Activated T-helper 1 cell treated with anti-CD3 and anti-CD28 coated beads, Interleukin-2, amount 50 U/mL, for 16 hours (primary cell): ENCODE data around the gene XIRP2.
"Not testable (repeated sequence)": the region's sequence is repeated elsewhere in the genome, so short reads cannot be mapped to it uniquely, and the experiment has no call there.

ENCODE experiments used
- DNase-seq, 2 donors: peaks; one replicate each; pipeline ENCODE4 v3.0.0-alpha.2; 2020; ENCODE audit warnings: low read depth in 1 of 2, low spot score in 1 of 2

The XIRP2 gene

GRCh38 chr2:166934817-166935216, 46.5 kb downstream of the XIRP2 start:
- DNase-seq, result no peak

GRCh38 chr2:166942377-166942776, 54.1 kb downstream of the XIRP2 start:
- DNase-seq, result no peak

DNA sequence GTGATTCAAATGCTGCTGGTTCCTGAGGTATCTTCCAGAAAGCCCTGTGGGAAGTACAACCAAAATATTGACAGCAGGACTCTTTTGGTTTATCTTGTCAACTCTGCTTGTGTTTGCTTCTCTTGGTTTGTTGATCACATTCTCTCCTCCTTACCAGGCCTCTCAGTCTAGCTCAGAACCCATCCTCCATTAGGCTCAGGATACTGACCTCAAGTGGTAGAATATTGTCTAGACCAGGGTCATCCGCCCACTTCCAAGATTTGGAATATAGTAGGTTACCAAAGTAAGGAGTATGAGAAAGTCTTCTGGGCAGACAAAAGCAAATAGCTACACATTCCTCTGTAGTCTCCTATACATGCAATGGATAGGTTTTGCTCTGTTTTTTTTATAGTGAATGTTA, 56.6 kb downstream of the XIRP2 start:
- no peak for DNase-seq

- DNase-seq, result no peak
These were observed 69.4 kb downstream of the XIRP2 start for GRCh38 chr2:166957686-166958085.

DNA sequence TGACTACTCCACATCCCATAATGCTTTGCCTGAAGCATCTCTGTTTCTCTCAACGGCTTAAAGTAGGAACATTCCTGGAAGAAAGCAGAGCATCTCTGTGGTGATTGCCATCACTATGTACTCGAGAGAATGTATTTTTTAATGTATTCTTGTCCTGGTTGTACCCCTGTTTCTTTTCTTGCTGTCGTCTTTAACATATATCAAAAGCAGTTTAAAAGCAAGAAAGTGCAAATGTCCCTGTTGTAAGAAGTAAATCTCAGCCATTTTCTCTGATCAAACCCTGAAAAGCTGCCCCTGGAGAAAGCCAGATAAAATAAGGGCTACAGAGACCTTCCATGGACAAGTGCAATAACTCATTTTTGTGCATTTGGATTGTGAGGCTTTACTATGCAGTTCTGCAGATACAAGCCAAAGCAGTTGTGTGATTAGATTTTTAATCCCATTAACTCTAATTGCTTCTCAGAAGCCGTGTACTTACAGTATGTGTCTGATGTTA, 70.8 kb downstream of the XIRP2 start:
- no peak for DNase-seq

DNA sequence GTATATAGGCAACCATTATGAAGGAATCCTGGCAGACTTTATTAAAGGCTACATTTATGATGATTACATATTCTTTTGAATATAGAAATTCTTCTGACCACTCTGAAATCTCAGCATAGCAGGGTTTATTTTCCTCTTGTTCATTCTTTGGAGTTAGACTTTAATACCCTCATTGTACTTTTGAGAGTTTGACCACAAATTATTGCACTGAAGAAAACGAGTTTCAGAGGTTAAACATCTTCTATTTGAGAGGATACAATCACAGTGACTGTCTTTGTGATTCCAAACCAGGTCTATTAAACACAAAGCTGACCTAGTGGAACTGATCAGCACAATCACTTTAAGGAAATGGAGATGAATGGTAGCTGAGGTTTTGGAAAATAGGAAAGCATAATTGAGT, 71.3 kb downstream of the XIRP2 start:
- DNase-seq, result no peak

GRCh38 chr2:166960702-166961270, 72.5 kb downstream of the XIRP2 start:
- no peak for DNase-seq

DNA sequence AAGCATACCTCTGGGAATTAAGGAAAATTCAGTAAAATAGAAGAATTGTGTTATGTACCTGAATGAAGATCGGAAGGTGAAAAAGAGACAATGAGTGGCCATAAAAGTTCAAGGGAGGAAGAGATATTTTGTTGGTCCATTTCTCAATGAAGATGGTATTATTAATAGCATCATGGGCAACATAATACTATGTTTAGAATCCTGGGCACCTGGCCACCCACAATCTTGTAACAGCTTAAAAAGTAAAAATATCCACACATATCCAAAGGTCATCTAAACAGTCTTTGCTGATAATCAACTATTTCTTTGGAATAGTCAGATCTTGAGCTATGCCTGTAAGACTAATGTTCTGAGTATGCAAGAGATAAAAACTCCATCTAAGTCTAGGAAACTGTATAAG, 73.7 kb downstream of the XIRP2 start:
- DNase-seq, result no peak

GRCh38 chr2:166969486-166969885, 81.2 kb downstream of the XIRP2 start:
- DNase-seq, result no peak

DNA sequence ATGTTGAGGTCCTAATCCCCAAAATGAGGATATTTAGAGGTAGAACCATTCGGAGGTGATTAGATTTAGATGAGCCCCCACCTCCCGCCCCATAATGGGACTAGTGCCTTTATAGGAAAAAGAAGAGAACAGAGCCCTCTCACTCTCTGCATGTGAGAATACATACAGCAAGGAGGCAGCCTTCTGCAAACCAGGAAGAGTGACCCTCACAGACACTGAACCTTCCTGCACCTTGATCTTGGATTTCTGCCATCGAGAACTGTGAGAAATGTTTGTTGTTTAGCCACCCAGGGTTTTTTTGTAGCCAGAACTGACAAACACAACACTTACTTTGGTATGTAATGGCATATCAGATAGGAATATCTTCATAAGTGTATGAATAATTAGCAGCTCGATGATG, 83.7 kb downstream of the XIRP2 start:
- DNase-seq, result no peak

GRCh38 chr2:166972418-166972817, 84.1 kb downstream of the XIRP2 start:
- no peak for DNase-seq

- no peak for DNase-seq
These were observed 95.9 kb downstream of the XIRP2 start for GRCh38 chr2:166984188-166984587.

GRCh38 chr2:166984797-166985196, 96.5 kb downstream of the XIRP2 start:
- no peak for DNase-seq

DNA sequence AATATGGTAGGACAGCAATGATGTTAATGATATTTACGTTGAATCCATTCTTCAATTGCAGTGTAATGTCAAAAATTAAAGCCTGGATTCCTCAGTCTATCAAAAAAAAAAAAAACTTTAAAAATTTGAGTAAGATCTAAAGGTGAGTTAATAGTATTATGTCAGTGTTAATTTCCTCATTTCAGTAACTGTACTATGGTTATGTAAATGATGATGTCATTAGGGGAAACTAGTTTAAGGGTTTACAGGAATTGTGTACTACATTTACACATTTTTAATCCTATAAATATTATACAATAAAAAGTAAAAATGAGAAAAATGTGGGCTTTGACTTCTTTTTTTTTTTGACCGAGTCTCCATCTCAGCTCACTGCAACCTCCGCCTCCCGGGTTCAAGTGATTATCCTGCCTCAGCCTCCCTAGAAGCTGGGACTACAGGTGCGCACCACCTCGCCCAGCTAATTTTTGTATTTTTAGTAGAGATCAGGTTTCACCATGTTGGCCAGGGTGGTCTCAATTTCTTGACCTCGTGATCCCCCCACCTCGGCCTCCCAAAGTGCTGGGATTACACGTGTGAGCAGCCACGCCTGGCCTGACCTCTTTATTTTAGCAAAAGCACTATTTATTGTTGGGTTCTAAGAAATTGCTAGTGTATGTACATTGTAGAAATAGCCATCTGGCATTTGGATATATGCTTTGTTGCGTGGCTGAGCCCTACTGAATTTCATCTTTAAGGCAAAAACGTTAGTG, 106.5 kb downstream of the XIRP2 start:
- DNase-seq, result no peak

DNA sequence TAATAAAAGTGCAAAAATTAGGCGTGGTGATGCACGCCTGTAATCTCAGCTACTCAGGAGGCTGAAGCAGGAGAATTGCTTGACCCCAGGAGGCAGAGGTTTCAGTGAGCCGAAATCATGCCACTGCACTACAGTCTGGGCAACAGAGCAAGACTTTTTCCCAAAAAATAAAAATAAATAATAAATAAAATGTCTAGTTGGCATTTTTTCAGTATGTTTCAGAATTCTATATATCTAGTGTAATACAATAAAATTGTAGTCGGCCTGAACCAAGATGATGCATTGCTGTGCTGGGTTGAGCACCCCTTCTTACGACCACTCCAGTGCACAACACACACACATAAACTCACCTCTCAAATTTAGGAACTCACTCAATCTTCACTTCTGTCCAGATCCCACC, 108.2 kb downstream of the XIRP2 start:
- DNase-seq, result no peak

DNA sequence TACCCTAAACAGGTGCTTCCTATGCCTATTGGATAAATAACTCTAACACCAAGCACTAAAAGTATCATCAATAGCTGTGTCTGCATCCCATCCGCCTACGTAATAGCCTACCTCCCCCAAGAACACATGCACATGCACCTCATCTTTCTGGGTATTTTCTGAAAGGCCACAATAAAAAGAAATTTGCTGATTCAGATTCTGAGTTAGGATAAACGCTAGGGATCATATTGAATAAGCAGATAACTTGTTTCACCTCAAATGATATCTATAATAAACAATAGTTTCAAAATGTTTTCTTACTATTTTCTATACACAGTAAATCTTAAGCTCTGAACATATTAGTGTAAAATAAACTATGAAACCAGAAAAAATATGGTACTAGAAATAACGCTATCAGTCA, 112.9 kb downstream of the XIRP2 start:
- no peak for DNase-seq

DNA sequence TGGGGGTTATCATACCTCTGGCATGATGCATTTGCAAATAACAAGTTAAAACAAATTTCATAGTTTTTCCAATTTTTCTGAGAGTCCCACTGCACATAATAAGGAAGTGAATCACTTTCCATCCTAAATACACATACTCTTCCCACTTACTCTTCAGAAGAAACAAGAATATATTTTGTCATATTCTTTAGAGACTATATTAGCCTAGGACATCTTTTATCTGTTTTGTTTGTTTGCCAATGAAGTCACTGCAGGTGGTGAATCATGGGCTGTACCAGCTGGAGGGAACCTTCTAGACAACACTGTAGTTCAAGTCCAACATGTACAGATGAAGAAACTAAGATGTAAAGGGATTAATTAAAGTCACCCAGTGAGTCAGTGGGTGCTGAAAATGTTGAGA, 116.8 kb downstream of the XIRP2 start:
- no peak for DNase-seq

GRCh38 chr2:167013227-167013626, 124.9 kb downstream of the XIRP2 start:
- DNase-seq, result no peak

DNA sequence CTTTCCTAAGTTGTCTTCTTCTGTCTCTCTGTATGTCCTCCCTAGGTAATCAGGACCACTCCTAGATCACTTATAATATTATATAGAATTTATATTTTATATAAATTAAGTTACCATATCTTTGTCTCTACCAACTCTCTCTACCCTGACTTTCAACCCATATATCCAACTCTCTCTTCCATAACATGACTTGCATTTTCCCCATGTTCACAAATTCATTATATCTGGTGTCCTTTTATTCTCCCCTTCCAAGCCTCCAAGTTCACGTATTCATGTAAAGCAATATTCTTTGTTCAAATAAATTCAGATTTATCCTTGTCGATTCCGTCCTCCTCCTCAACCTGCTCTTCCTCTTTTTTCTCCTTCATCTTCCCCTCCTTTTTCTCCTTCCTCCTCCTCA, 127.5 kb downstream of the XIRP2 start:
- no peak for DNase-seq

- no peak for DNase-seq
These were observed 128.7 kb downstream of the XIRP2 start for GRCh38 chr2:167017021-167017420.

DNA sequence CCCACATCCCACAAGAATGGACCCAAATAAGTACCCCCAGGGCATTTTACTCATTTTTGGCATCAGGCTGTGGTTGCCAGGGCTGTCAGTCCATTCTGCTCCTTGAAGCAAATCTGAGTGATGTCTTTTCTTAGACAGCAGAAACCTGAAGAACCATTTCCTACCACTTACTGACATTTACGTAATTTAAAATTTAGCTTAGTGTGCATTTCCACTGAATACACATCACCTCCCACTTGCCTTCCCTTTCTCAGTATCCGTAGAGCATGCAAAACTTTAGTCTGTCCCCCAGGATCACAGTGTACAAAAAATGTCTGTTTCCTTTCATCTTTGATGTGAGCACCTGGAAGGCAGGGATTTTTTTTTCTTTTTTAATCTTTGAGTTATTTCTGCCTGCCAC, 130.3 kb downstream of the XIRP2 start:
- no peak for DNase-seq

- no peak for DNase-seq
These were observed 140.2 kb downstream of the XIRP2 start for GRCh38 chr2:167028503-167028902.

DNA sequence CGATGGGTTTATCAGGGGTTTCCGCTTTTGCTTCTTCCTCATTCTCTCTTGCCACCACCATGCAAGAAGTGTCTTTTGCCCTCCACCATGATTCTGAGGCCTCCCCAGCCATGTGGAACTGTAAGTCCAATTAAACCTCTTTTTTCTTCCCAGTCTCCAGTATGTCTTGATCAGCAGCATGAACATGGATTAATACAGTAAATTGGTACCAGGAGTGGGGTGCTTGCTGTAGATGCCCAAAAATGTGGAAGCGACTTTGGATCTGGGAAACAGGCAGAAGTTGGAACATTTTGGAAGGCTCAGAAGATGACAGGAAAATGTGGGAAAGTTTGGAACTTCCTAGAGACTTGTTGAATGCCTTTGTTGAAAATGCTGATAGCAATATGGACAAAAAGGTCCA, 146.7 kb downstream of the XIRP2 start:
- not testable (repeated sequence) for DNase-seq
